NCI-H446 (cell line): ENCODE results near the gene CCDC85C.

Source experiments
- DNase-seq, 2 experiments: peaks; one replicate each; lab custom pipeline; 2025; lab: John Stamatoyannopoulos, UW

The CCDC85C gene

GRCh38 chr14:99473458-99473857 is 130.5 kb downstream of the CCDC85C start:
- no peak for DNase-seq

- DNase-seq = no peak
Observed at GRCh38 chr14:99472937-99473336, 131.1 kb downstream of the CCDC85C start.

- no peak for DNase-seq
Observed at GRCh38 chr14:99471731-99472130, 132.3 kb downstream of the CCDC85C start.

- DNase-seq = no peak
Observed at GRCh38 chr14:99468836-99469592, 135.0 kb downstream of the CCDC85C start.

- no peak for DNase-seq
Observed at GRCh38 chr14:99468081-99468480, 135.9 kb downstream of the CCDC85C start.

- no peak for DNase-seq
Observed at GRCh38 chr14:99467336-99468078, 136.5 kb downstream of the CCDC85C start.

GRCh38 chr14:99466758-99467157 is 137.2 kb downstream of the CCDC85C start:
- no peak for DNase-seq

- DNase-seq = no peak
Observed at GRCh38 chr14:99465288-99465687, 138.7 kb downstream of the CCDC85C start.

- no peak for DNase-seq
Observed at GRCh38 chr14:99463974-99464373, 140.0 kb downstream of the CCDC85C start.

- no peak for DNase-seq
Observed at GRCh38 chr14:99462210-99462609, 141.8 kb downstream of the CCDC85C start.

- DNase-seq = no peak
Observed at GRCh38 chr14:99461411-99462085, 142.5 kb downstream of the CCDC85C start.

- no peak for DNase-seq
Observed at GRCh38 chr14:99460793-99461192, 143.2 kb downstream of the CCDC85C start.

- DNase-seq = no peak
Observed at GRCh38 chr14:99459481-99460100, 144.4 kb downstream of the CCDC85C start.

- DNase-seq = no peak
Observed at GRCh38 chr14:99454246-99454645, 149.8 kb downstream of the CCDC85C start.

GRCh38 chr14:99452968-99453367 is 151.0 kb downstream of the CCDC85C start:
- no peak for DNase-seq

- no peak for DNase-seq
Observed at GRCh38 chr14:99451234-99451633, 152.8 kb downstream of the CCDC85C start.

GRCh38 chr14:99450266-99450665 is 153.7 kb downstream of the CCDC85C start:
- DNase-seq = no peak
